NCI-H2227 (cell line): ENCODE data around the gene UBE3B.

Experiments
- DNase-seq: peaks from one replicate; lab custom pipeline; 2025; ENCODE audit not compliant: unreplicated experiment; lab: John Stamatoyannopoulos, UW

The UBE3B gene

GRCh38 chr12:109525279-109525585, 47.8 kb downstream of the UBE3B start:
- DNase-seq = no peak

GRCh38 chr12:109527489-109528123, 50.2 kb downstream of the UBE3B start:
- no peak for DNase-seq

- no peak for DNase-seq
Observed at GRCh38 chr12:109529691-109530640, 52.5 kb downstream of the UBE3B start.

- no peak for DNase-seq
Observed at GRCh38 chr12:109531411-109531810, 54.0 kb downstream of the UBE3B start.

- no peak for DNase-seq
Observed at GRCh38 chr12:109532721-109533486, 55.5 kb downstream of the UBE3B start.

GRCh38 chr12:109533487-109533740, 56.0 kb downstream of the UBE3B start:
- DNase-seq = no peak

- no peak for DNase-seq
Observed at GRCh38 chr12:109534456-109534855, 57.0 kb downstream of the UBE3B start.

GRCh38 chr12:109535231-109535862, 57.9 kb downstream of the UBE3B start:
- no peak for DNase-seq

GRCh38 chr12:109535863-109536250, 58.4 kb downstream of the UBE3B start:
- DNase-seq = no peak

- DNase-seq = no peak
Observed at GRCh38 chr12:109537136-109537535, 59.7 kb downstream of the UBE3B start.

GRCh38 chr12:109538191-109538863, 60.9 kb downstream of the UBE3B start:
- DNase-seq = no peak

- DNase-seq = no peak
Observed at GRCh38 chr12:109539508-109539907, 62.1 kb downstream of the UBE3B start.

GRCh38 chr12:109540526-109541412, 63.3 kb downstream of the UBE3B start:
- no peak for DNase-seq

GRCh38 chr12:109541413-109541726, 63.9 kb downstream of the UBE3B start:
- no peak for DNase-seq

- DNase-seq = no peak
Observed at GRCh38 chr12:109542014-109542413, 64.6 kb downstream of the UBE3B start.

GRCh38 chr12:109542876-109543275, 65.4 kb downstream of the UBE3B start:
- no peak for DNase-seq

- DNase-seq = no peak
Observed at GRCh38 chr12:109544955-109545531, 67.6 kb downstream of the UBE3B start.

- no peak for DNase-seq
Observed at GRCh38 chr12:109545826-109546225, 68.4 kb downstream of the UBE3B start.

GRCh38 chr12:109547286-109547685, 69.9 kb downstream of the UBE3B start:
- DNase-seq = no peak

- DNase-seq = no peak
Observed at GRCh38 chr12:109548258-109548657, 70.8 kb downstream of the UBE3B start.
